ENCODE data around the gene PGM2.

The PGM2 gene

GRCh38 chr4:37799941-37800554 lies 26.4 kb upstream of the PGM2 start:
- TF ChIP-seq TAF1 (IDR thresholded peaks at IDR 0.05; ENCODE audit: borderline replicate concordance, insufficient read depth, low read length) = no peak
- no peak for TF ChIP-seq SIN3A (IDR thresholded peaks at IDR 0.05; ENCODE audit: borderline replicate concordance, insufficient read depth, low read length)
- TF ChIP-seq FOXP2 (optimal IDR thresholded peaks at IDR 0.05; ENCODE audit: borderline replicate concordance, extremely low read depth, extremely low read length, insufficient read depth) = no peak
- no peak for TF ChIP-seq POLR2AphosphoS5 (IDR thresholded peaks at IDR 0.05; ENCODE audit: low read depth, low read length)
- no peak for TF ChIP-seq REST (IDR thresholded peaks at IDR 0.05; ENCODE audit: insufficient read depth in 1 of 2, low read depth in 2 of 2, low read length in 2 of 2)

GRCh38 chr4:37802068-37802666 lies 24.3 kb upstream of the PGM2 start:
- TF ChIP-seq POLR2AphosphoS5 (IDR thresholded peaks at IDR 0.05; ENCODE audit: low read depth, low read length) = no peak
- no peak for TF ChIP-seq FOXP2 (optimal IDR thresholded peaks at IDR 0.05; ENCODE audit: borderline replicate concordance, extremely low read depth, extremely low read length, insufficient read depth)
- TF ChIP-seq SIN3A (IDR thresholded peaks at IDR 0.05; ENCODE audit: borderline replicate concordance, insufficient read depth, low read length) = no peak
- no peak for TF ChIP-seq REST (IDR thresholded peaks at IDR 0.05; ENCODE audit: insufficient read depth in 1 of 2, low read depth in 2 of 2, low read length in 2 of 2)
- no peak for TF ChIP-seq TAF1 (IDR thresholded peaks at IDR 0.05; ENCODE audit: borderline replicate concordance, insufficient read depth, low read length)

GRCh38 chr4:37803348-37803973 lies 23.0 kb upstream of the PGM2 start:
- TF ChIP-seq SIN3A (IDR thresholded peaks at IDR 0.05; ENCODE audit: borderline replicate concordance, insufficient read depth, low read length) (no peak), POLR2AphosphoS5 (IDR thresholded peaks at IDR 0.05; ENCODE audit: low read depth, low read length) (no peak), FOXP2 (optimal IDR thresholded peaks at IDR 0.05; ENCODE audit: borderline replicate concordance, extremely low read depth, extremely low read length, insufficient read depth) (no peak), REST (IDR thresholded peaks at IDR 0.05; ENCODE audit: insufficient read depth in 1 of 2, low read depth in 2 of 2, low read length in 2 of 2) (no peak), TAF1 (IDR thresholded peaks at IDR 0.05; ENCODE audit: borderline replicate concordance, insufficient read depth, low read length) (no peak)

GRCh38 chr4:37805091-37805490 lies 21.4 kb upstream of the PGM2 start:
- TF ChIP-seq POLR2AphosphoS5 (IDR thresholded peaks at IDR 0.05; ENCODE audit: low read depth, low read length) = no peak

GRCh38 chr4:37812713-37813112 lies 13.8 kb upstream of the PGM2 start:
- TF ChIP-seq REST (IDR thresholded peaks at IDR 0.05; ENCODE audit: insufficient read depth in 1 of 2, low read depth in 2 of 2, low read length in 2 of 2) (no peak), SIN3A (IDR thresholded peaks at IDR 0.05; ENCODE audit: borderline replicate concordance, insufficient read depth, low read length) (no peak), TAF1 (IDR thresholded peaks at IDR 0.05; ENCODE audit: borderline replicate concordance, insufficient read depth, low read length) (no peak), FOXP2 (optimal IDR thresholded peaks at IDR 0.05; ENCODE audit: borderline replicate concordance, extremely low read depth, extremely low read length, insufficient read depth) (no peak), POLR2AphosphoS5 (IDR thresholded peaks at IDR 0.05; ENCODE audit: low read depth, low read length) (no peak)

Data from PFSK-1 (cell line).